ENCODE measurements around the gene ECI1.
A peak's percentile ranks its signal among the peaks of the same experiment; 100 is the strongest.

DNA sequence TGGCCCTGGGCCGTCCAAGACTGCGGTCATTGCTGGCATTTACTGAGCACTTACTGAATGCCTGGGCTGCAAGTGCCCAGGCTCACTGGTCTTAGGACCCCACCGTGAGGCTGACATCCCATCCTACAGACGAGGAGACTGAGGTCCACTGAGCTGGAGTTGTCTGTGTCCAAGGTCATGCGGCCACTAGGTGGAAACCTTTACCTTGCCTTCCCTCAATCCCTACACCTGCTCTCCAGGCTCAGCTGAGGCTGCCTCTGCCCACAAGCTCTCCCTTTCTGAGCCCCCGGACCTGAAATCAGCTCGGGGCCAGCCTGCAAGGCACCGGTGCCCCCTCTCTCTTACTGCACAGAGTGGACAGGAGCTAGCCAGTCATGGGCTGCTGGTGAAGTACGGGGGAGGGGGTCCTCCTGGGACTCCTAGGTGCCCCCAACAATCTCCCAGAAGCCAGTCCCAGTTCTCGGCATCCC lies 56.5 kb downstream of the ECI1 start:
- TF ChIP-seq CTCF (conservative IDR thresholded peaks at IDR 0.05; ENCODE audit: low read depth, low read length) (peak; percentile 34; the same call in 1 of the 2 replicates), BHLHE40 (IDR thresholded peaks at IDR 0.05; ENCODE audit: low read depth, low read length) (no peak), POLR2A (IDR thresholded peaks at IDR 0.05; ENCODE audit: low read depth, low read length) (no peak)
- TF ChIP-seq, protein P1, sequence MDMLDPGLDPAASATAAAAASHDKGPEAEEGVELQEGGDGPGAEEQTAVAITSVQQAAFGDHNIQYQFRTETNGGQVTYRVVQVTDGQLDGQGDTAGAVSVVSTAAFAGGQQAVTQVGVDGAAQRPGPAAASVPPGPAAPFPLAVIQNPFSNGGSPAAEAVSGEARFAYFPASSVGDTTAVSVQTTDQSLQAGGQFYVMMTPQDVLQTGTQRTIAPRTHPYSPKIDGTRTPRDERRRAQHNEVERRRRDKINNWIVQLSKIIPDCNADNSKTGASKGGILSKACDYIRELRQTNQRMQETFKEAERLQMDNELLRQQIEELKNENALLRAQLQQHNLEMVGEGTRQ (IDR thresholded peaks at IDR 0.05; ENCODE audit: low read depth, low read length), result no peak

Measured in IMR-90 (cell line).